AG20443 (cell line): ENCODE measurements around the gene SHROOM4.
A peak's percentile ranks its signal among the peaks of the same experiment; 100 is the strongest.

Experiments
- DNase-seq: peaks from one replicate; pipeline ENCODE4 v3.0.0; 2012; ENCODE audit warnings: low spot score, mixed read lengths

SHROOM4 gene

GRCh38 chrX:50618788-50619558, 195.0 kb downstream of the SHROOM4 start:
- no peak for DNase-seq

- DNase-seq, result no peak
Measured at GRCh38 chrX:50617183-50617582, 196.8 kb downstream of the SHROOM4 start.

- no peak for DNase-seq
Measured at GRCh38 chrX:50615570-50616158, 198.3 kb downstream of the SHROOM4 start.

GRCh38 chrX:50614460-50614859, 199.5 kb downstream of the SHROOM4 start:
- DNase-seq, result no peak

GRCh38 chrX:50613846-50614245, 200.1 kb downstream of the SHROOM4 start:
- DNase-seq, result no peak

GRCh38 chrX:50609796-50610195, 204.2 kb downstream of the SHROOM4 start:
- DNase-seq, result peak; percentile 11

GRCh38 chrX:50606300-50606950, 207.6 kb downstream of the SHROOM4 start:
- DNase-seq, result no peak

GRCh38 chrX:50596056-50596455, 217.9 kb downstream of the SHROOM4 start:
- no peak for DNase-seq

- no peak for DNase-seq
Measured at GRCh38 chrX:50594788-50595187, 219.2 kb downstream of the SHROOM4 start.

GRCh38 chrX:50586980-50587379, 227.0 kb downstream of the SHROOM4 start:
- DNase-seq, result no peak

GRCh38 chrX:50586407-50586806, 227.6 kb downstream of the SHROOM4 start:
- no peak for DNase-seq

GRCh38 chrX:50581405-50581804, 232.6 kb downstream of the SHROOM4 start:
- DNase-seq, result no peak

GRCh38 chrX:50579955-50580354, 234.0 kb downstream of the SHROOM4 start:
- DNase-seq, result peak; percentile 43

GRCh38 chrX:50577326-50577725, 236.7 kb downstream of the SHROOM4 start:
- DNase-seq, result no peak

- no peak for DNase-seq
Measured at GRCh38 chrX:50567636-50568035, 246.4 kb downstream of the SHROOM4 start.

GRCh38 chrX:50565718-50566117, 248.3 kb downstream of the SHROOM4 start:
- DNase-seq, result no peak
